SKM-1 treated with dmso at 0.1 percent for 144 hours (cell line): Measurements from ENCODE around the gene RBFOX2.
"Not testable (repeated sequence)": the region's sequence is repeated elsewhere in the genome, so short reads cannot be mapped to it uniquely, and the experiment has no call there.

Experiments
- DNase-seq: peaks from one replicate; lab custom pipeline; 2025; ENCODE audit not compliant: unreplicated experiment; lab: John Stamatoyannopoulos, UW

RBFOX2 gene

DNA sequence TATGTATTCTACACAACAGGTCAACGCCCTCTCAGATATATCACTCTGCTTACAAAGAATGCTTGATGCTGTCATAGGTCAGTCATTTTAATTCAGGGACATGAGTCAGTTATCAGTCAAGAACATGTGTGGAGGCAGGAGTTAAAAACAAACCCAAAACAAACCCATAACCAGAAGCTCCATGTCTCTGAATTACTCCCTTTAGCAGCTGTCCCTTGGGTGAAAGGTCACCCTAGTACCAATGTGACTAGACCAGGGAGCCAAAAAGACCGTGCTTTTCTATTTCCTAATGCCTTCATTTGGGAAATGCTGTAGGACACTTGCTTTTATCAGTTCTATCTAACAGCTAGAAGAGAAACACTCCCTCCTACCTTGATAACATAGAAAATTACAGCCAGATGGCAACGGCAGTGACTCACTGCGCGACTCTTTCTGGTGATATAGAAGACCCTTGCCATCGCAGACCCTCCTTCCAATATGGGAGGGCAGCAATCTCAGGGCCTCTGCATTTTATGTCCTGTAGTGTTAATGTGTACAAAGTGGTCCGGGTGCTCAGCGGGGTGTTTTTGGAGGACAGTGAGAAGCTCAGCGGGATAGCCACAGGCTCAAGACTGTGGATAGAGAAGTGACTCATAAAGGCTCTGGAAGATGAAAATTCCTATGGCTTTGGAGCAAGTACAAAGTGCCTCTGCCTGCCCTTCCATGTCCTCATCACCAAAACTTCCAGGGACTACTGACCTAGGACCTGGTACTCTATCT is 286.1 kb downstream of the RBFOX2 start:
- DNase-seq, result no peak

- no peak for DNase-seq
These were observed 288.0 kb downstream of the RBFOX2 start for GRCh38 chr22:35740616-35741015.

- DNase-seq, result no peak
These were observed 288.7 kb downstream of the RBFOX2 start for GRCh38 chr22:35739931-35740380.

- DNase-seq, result no peak
These were observed 289.3 kb downstream of the RBFOX2 start for GRCh38 chr22:35739076-35739930.

DNA sequence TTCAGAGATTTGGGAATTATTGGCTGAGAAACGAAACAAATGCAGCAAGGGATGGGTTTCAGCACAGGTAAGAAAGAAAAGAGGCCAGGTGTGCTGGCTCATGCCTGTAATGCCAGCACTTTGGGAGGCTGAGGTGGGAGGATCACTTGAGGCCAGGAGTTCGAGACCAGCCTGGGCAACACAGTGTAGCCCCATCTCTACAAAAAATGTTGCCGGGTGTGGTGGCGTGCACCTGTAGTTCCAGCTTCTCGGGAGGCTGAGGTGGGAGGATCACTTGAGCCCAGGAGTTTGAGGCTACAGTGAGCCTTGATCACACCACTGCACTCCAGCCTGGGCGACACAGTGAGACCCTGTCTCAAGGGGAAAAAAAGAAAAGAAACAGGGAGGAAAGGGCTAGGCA is 290.7 kb downstream of the RBFOX2 start:
- not testable (repeated sequence) for DNase-seq

DNA sequence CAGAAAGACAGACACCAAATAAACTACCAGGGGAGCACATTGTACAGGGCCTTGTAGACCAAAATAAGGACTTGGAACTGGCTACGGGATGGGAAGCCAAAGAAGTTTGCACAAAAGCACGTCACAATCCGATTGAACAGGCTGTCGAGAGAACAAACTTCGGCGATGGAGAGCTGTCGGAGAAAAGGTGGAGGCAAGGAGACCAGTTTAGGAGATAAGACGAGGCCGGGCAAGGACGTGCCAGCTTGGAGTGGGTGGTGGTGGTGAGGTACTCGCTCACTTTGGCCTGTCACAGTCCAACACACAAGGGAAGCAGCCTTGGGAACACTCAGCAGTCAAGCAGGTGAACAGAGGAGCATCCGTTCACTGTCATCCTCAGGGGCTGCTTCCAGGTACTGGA is 291.9 kb downstream of the RBFOX2 start:
- no peak for DNase-seq

GRCh38 chr22:35736166-35736565 is 292.5 kb downstream of the RBFOX2 start:
- no peak for DNase-seq

DNA sequence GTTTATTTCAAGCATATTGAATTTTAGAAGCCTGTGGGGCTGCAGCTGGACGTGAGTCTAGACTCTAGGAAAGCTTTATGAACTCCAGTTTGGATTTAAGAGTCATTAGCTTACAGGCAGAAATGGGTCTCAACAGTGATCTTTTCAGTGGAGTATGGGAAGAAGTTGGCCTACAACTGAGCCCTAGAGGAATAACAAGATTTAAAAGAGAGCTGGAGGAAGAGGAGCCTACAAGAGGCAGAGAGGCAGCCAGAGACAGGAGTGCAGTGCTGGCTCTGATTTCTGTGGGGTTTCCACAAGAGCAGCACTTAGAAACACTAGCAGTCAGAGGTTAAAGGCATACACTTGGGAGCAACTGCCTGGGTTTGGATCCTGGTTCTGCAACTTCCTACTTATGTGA is 293.1 kb downstream of the RBFOX2 start:
- no peak for DNase-seq

- no peak for DNase-seq
These were observed 294.2 kb downstream of the RBFOX2 start for GRCh38 chr22:35734517-35734827.

GRCh38 chr22:35733791-35734516 is 294.7 kb downstream of the RBFOX2 start:
- DNase-seq, result no peak

DNA sequence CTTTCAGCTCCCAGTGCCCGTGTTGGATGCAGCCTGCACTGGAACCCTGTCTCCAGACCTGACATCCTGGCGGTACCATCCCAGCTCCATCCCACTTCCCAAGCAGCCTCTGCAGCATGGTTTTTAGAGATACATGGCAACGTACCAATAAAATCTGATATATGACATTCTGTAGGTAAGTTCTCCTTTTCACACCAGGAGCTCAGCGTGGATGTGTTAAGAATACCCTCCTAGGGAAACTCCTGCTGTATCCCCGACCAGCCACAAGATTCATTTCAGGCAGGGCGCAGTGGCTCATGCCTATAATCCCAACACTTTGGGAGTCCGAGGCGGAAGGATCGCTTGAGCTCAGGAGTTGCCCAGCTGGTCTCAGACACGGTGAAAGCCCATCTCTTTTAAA is 295.6 kb downstream of the RBFOX2 start:
- no peak for DNase-seq

DNA sequence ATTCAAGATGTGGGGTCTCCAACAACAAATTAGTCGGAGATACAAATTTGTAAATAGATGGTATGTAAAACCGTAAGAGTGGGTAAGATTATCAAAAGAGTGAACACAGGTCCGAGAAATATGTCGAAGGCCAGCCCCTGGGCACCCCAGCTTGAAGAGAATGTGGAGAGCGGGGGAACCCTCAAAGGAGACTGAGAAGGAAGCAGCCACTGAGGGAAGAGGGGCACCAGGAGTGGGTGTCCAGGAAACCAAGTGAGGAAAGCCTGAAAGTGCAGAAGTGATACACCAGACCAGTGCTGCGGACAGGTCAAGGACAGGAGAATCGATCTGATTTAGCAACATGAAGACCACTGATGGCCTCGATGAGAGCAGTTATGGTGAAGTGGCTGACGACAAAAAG is 296.5 kb downstream of the RBFOX2 start:
- DNase-seq, result no peak

DNA sequence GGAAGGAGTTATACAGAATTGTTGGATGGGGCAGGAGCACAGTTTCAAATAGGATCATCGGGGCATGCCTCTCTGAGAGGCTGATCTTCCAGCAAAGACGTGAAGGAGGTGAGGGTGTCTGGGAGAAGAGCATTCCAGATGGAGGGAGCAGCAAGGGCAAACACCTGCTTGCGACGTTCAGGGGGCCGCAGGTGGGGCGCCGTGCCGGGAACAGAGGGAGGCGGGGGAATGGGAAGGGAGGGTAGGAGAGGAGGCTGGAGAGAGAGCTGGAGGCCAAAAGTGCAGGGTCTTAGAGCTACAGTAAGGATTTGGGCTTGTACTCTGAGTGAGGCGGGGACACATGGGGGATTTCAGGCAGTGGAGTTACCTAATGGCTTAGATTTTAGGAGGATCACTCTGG is 297.3 kb downstream of the RBFOX2 start:
- no peak for DNase-seq

- no peak for DNase-seq
These were observed 299.3 kb downstream of the RBFOX2 start for GRCh38 chr22:35729309-35729698.

GRCh38 chr22:35728639-35729308 is 299.9 kb downstream of the RBFOX2 start:
- DNase-seq, result no peak

- no peak for DNase-seq
These were observed 301.2 kb downstream of the RBFOX2 start for GRCh38 chr22:35727436-35727835.

GRCh38 chr22:35726933-35727332 is 301.7 kb downstream of the RBFOX2 start:
- no peak for DNase-seq

DNA sequence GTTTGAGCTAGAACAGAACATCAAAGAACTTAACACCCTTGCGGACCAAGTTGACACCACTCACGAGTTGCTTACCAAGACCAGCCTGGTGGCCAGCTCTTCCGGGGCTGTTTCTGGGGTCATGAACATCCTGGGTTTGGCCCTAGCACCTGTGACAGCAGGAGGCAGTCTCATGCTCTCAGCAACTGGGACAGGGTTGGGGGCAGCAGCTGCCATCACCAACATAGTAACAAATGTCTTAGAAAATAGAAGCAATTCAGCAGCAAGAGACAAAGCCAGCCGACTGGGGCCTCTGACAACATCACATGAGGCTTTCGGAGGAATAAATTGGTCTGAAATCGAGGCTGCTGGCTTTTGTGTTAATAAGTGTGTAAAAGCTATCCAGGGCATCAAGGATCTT is 302.2 kb downstream of the RBFOX2 start:
- no peak for DNase-seq

DNA sequence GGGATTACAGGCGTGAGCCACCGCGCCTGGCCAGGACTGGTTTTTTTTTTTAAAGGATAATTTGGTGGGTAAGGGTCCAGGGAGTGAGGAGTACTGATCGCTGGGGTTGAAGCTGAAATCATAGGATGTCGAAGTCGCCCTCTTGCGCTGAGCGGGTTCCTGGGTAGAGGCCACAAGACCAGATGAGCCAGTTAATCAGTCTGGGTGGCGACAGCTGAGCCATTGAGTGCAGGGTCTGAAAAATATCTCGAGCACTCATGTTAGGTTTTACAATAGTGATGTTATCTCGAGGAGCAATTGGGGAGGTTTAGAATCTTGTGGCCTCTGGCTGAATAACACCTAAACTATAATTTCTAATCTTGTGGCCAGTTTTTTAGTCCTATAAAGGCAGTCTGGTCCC is 303.1 kb downstream of the RBFOX2 start:
- no peak for DNase-seq

DNA sequence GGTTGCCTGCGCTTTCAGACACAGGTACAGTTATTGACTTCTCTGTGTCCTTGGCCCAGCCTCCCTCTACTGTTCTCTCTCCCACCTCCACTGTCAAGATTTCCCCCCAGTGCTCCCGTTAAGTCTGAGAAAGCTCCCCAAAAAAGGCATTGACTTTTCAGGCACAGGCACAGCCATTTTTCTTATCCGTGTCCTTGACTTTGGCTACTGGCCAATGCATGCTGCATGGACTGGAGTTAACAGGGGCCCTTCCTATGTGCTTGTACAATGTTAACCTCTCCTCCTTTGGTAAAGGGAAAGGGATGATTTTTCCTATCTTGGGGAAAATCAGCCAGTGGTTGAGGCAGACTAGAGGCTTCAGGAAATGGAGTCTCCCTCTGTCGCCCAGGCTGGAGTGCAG is 306.7 kb downstream of the RBFOX2 start:
- DNase-seq, result no peak

GRCh38 chr22:35719212-35719875 is 309.3 kb downstream of the RBFOX2 start:
- DNase-seq, result no peak
